IPS-18a (cell line): ENCODE results near the gene PRKCZ.

Source experiments
- H3K27ac ChIP-seq: one replicate; pipeline ENCODE4 v1.5.1; 2013; ENCODE audit warnings: low read length
- H3K27me3 ChIP-seq: one replicate; pipeline ENCODE4 v1.6.1; 2013; ENCODE audit warnings: mild to moderate bottlenecking, low read length; ENCODE audit not compliant: control insufficient read depth, insufficient read depth
- H3K36me3 ChIP-seq: one replicate; pipeline ENCODE4 v1.6.1; 2013; ENCODE audit warnings: low read depth, low read length; ENCODE audit not compliant: control insufficient read depth
- H3K4me1 ChIP-seq: one replicate; pipeline ENCODE4 v1.6.1; 2013; ENCODE audit warnings: low read depth, low read length; ENCODE audit not compliant: control insufficient read depth
- H3K4me3 ChIP-seq: one replicate; pipeline ENCODE4 v1.5.1; 2013; ENCODE audit warnings: low read length
- H3K9ac ChIP-seq: one replicate; pipeline ENCODE4 v1.6.1; 2013; ENCODE audit warnings: mild to moderate bottlenecking, low read length, moderate library complexity
- H3K9me3 ChIP-seq: one replicate; pipeline ENCODE4 v1.6.1; 2013; ENCODE audit warnings: low read depth, low read length; ENCODE audit not compliant: control insufficient read depth

PRKCZ gene

DNA sequence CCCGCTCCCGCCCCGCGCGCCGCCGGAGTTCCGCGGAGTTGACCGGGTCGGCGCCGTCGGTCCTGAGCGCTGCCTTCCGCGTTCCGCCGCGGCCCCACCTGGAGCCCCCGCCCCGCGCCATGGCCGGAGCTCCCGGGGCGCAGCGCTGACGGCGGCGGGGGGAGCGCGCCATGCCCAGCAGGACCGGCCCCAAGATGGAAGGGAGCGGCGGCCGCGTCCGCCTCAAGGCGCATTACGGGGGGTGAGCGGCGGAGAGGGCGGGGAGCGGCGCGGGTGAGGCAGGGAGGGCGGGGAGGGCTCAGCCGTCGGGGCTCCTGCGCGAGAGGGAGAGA lies 216 bp downstream of the PRKCZ start:
- Histone ChIP-seq H3K27me3 (peaks cover 39% of the 10 kb centered on the region), H3K4me3 (peak overlapping the region; percentile 73), H3K27ac (no peak overlapping the region), H3K36me3 (no peaks in the 10 kb centered on the region), H3K9me3 (no peaks in the 10 kb centered on the region), H3K4me1 (peaks cover 14% of the 10 kb centered on the region), H3K9ac (peak overlapping the region; percentile 28)

DNA sequence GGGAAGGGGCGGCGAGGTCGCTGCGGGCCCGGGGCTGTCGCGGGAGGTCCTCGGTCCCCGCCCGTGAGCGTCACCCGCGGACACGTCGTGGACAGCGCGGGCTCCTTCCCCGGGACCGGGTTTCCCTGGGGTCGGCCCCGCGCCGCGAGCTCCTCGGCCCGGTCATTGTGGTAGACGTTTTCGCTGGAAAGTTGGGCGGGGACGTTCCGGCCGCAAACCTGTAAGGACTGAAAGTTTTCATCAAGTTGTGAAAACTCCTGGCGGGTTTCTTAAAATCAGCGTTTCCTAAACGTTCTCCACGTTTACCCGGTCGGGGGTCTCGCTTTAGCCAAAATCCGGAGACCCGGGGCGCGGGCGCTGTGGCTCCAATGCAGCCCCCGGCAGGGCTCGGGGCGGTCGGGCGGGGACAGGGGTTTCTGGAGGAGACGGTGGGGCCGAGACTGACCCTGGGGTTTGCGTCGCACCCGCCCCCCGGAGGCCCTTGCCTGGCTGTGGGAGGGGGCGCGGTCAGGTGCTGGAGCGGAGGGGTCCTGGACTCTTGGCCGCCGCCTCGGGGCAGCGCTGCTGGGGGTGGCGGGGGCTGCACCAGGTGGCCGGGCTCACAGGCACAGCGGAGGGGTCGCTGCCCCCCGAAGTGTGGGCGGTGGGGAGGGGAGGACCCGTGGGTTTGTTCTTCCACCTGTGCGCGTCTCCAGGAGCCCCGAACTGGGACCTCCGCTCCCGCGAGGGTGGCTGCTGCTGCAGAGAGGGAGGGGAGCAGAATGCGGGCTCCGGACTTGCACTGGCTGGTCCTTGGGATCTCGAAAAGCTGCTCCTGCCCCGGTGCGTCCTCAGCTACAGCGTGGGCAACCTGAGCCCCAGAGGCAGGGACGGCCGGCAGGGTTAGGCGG lies 827 bp downstream of the PRKCZ start:
- peaks cover 14% of the 10 kb centered on the region for H3K4me1 ChIP-seq
- peaks cover 33% of the 10 kb centered on the region for H3K27me3 ChIP-seq
- H3K9ac ChIP-seq: peak overlapping the region; percentile 28

DNA sequence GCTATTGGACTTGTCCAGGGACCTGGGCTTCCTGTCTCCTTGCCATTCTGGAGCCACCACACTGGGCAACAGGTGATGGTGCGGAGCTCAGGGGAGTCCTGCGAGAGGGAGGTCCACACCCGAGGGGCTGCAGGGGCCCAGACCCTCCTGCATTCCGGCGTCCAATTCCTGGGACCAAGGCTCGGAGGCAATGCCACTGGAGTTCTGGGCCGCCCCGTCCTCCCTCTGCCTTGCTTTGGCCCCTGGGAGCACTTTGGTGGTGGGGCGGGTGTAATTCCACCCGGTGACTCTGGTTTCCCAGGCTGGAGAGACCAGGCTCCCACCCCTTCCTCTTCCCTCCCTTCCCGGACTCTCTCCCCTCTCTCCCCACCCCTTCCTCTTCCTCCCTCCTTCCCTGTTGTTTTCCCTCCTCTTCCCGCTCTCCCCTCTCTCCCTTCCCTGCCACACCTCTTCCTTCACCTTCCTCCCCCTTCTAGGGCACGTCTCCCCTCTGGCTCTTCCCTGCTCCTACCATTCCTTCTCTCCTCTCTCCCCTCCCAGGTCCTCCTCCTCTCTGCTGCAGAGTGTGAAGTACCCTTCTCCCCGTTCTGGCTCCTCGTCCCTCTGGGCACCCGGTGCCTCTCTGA lies 2.0 kb downstream of the PRKCZ start:
- Histone ChIP-seq H3K4me3 (no peak overlapping the region), H3K27me3 (peaks cover 32% of the 10 kb centered on the region), H3K4me1 (peaks cover 10% of the 10 kb centered on the region), H3K36me3 (peaks cover 3% of the 10 kb centered on the region), H3K27ac (no peak overlapping the region), H3K9ac (no peak overlapping the region), H3K9me3 (no peaks in the 10 kb centered on the region)

More for the DNA sequence above, 827 bp downstream of the PRKCZ start:
- Histone ChIP-seq H3K4me3 (peak overlapping the region; percentile 73), H3K27ac (no peak overlapping the region), H3K36me3 (no peaks in the 10 kb centered on the region), H3K9me3 (no peaks in the 10 kb centered on the region)

DNA sequence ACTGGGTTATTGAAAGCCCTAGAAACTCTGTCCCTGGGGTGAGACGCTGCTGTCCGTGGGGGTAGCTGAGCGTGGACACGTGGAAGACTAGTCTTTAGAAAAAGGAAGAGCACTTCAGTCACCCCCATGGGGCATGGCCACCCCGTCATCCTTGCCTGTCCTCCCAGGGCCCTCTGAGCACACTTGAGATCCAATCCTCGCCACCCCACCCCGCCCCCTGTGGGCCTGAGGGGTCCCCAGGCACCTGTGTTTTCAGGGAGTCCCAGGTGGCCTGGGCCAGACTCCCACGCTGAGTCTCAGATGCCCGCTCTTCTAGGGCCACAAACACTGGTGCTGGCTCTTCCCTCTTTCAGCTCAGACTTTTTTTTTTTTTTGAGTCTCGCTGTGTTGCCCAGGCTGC lies 2.5 kb downstream of the PRKCZ start:
- H3K27me3 ChIP-seq: peaks cover 31% of the 10 kb centered on the region
- H3K9ac ChIP-seq: no peak overlapping the region
- H3K4me1 ChIP-seq: peaks cover 5% of the 10 kb centered on the region
- H3K27ac ChIP-seq: no peak overlapping the region
- H3K36me3 ChIP-seq: peaks cover 3% of the 10 kb centered on the region
- H3K4me3 ChIP-seq: no peak overlapping the region
- no peaks in the 10 kb centered on the region for H3K9me3 ChIP-seq

DNA sequence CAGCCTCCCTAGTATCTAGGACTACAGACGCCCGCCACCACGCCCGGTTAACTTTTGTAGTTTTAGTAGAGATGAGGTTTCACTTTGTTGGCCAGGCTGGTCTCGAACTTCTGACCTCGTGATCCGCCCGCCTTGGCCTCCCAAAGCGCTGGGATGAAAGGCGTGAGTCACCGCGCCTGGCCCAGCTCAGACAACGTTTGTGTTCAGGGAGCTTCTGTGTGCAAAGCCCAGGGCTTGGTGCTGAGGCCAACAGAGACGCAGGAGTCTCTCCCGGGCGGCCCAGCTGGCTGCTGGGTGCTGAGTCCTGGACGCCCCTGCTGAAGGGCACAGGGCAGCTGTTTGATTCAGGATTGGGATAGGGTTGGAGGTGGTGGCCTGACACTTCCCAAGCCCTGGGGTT lies 3.0 kb downstream of the PRKCZ start:
- Histone ChIP-seq H3K4me1 (peaks cover 1% of the 10 kb centered on the region), H3K9ac (no peak overlapping the region), H3K27me3 (peaks cover 27% of the 10 kb centered on the region), H3K9me3 (no peaks in the 10 kb centered on the region), H3K27ac (no peak overlapping the region), H3K4me3 (no peak overlapping the region), H3K36me3 (peaks cover 3% of the 10 kb centered on the region)

DNA sequence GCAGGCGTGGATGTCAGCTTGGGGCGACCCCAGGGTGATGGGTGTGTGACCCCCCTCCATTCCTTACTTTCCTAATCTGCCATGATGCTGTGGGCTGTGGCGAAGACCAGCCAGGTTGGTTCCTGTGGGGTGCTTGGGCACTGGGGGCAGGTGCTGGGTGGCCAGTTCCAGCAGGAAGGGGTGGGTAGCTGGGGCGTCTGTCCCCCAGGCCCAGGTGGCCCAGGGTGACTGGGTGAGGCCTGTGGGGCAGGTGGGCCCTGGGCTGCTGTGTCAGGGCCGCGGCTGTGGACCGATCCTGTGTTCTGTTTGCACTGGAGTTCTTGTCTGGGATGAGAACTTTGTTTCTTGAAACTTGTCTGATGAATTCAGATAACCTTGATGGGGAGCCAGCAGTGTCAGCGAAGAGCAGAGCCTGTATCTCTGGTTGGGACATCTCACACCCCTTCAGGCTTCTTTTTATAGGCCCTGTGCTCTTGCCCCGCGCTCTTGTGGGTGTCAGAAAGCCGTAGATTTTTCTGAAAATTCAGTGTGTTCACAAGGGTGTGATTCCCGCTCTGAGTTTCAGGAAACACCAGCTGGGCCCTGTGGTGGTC lies 3.7 kb downstream of the PRKCZ start:
- H3K27ac ChIP-seq: no peak overlapping the region

DNA sequence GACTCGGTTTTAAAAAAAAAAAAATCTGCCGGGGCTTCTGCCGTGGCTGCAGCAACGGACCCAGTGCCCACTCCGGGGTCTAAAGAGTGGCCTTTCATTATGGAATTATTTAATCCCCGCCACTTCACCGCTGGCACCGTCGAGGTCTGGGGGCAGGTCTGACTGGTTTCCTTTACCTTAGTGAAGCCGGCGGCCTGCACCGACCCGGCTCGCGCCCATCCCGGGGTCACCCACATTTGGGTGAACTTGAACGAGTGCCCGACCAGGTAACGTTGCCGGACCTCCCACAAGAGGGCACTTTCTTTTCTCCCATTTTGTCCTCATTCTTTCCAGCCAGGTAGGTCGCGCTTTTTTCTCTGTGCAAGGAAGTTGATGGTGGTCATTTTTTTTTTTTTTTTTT lies 4.3 kb downstream of the PRKCZ start:
- H3K4me1 ChIP-seq: no peaks in the 10 kb centered on the region
- no peaks in the 10 kb centered on the region for H3K9me3 ChIP-seq
- peaks cover 3% of the 10 kb centered on the region for H3K36me3 ChIP-seq
- H3K4me3 ChIP-seq: no peak overlapping the region
- H3K9ac ChIP-seq: no peak overlapping the region
- H3K27me3 ChIP-seq: peaks cover 22% of the 10 kb centered on the region
- no peak overlapping the region for H3K27ac ChIP-seq

More for the DNA sequence above, 3.7 kb downstream of the PRKCZ start:
- Histone ChIP-seq H3K4me3 (no peak overlapping the region), H3K9ac (no peak overlapping the region), H3K4me1 (no peaks in the 10 kb centered on the region), H3K9me3 (no peaks in the 10 kb centered on the region), H3K36me3 (peaks cover 3% of the 10 kb centered on the region), H3K27me3 (peaks cover 23% of the 10 kb centered on the region)

DNA sequence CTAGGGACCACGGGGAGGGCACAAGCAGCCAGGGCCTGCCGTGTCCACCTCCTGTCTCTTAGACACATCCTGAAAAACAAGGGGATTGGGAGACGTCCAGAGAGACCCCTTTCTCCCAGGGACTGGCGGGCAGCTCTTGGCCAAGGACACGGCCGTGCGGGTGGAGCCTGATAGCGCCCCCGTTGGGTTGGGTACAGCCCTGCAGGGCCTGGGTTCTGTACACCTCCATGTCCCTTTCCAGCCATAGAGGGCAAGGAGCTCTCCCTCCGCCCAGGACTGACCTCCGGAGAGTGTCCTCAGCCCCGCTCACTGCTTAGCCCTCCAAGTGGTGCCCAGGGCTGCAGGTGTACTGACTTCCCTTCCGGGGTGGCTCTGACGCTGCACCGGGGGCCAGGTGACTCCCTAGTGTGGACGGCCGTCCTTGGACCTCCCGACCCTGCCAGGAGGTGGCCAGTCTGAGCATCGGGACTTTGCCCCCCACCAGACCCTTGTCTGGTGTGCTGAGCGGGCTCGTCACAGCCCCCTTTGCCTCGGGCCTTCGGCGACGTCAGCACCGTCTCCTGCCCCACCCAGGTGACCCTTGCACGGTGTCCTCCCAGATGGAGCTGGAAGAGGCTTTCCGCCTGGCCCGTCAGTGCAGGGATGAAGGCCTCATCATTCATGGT lies 5.8 kb downstream of the PRKCZ start:
- no peak overlapping the region for H3K27ac ChIP-seq
- H3K27me3 ChIP-seq: peaks cover 14% of the 10 kb centered on the region
- H3K36me3 ChIP-seq: peaks cover 7% of the 10 kb centered on the region
- H3K9ac ChIP-seq: no peak overlapping the region
- H3K9me3 ChIP-seq: no peaks in the 10 kb centered on the region
- H3K4me3 ChIP-seq: no peak overlapping the region
- H3K4me1 ChIP-seq: no peaks in the 10 kb centered on the region

DNA sequence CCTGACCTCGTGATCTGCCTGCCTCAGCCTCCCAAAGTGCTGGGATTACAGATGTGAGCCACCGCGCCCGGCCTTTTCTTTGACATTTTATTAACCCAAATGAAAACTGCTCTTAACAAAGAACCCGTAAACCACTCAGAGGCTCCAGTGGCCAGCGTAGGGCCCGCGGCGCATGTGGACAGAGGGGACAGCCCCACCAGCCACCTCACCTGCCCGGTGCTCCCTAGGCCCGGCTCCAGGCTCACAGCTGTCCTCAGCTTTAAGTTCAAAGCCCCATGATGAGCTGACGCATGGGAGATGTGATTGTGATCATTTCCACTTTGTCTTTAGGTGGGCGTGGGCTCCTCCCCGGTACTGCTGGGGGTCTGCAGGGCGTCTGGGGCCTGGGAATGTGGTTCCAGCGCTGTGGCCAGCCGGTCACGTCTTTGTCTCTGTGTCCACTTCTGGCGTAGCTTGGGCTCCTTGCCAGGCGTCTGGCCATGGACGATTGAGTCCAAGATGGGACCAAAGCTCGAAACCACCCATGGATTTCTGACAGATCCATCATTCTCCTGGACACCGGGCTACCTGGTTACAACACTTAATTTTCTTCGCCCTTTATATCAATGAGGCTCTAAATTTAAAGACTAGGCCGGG lies 6.9 kb downstream of the PRKCZ start:
- Histone ChIP-seq H3K36me3 (peaks cover 7% of the 10 kb centered on the region), H3K27me3 (peaks cover 3% of the 10 kb centered on the region), H3K9ac (no peak overlapping the region), H3K9me3 (no peaks in the 10 kb centered on the region), H3K27ac (no peak overlapping the region), H3K4me1 (no peaks in the 10 kb centered on the region), H3K4me3 (no peak overlapping the region)

DNA sequence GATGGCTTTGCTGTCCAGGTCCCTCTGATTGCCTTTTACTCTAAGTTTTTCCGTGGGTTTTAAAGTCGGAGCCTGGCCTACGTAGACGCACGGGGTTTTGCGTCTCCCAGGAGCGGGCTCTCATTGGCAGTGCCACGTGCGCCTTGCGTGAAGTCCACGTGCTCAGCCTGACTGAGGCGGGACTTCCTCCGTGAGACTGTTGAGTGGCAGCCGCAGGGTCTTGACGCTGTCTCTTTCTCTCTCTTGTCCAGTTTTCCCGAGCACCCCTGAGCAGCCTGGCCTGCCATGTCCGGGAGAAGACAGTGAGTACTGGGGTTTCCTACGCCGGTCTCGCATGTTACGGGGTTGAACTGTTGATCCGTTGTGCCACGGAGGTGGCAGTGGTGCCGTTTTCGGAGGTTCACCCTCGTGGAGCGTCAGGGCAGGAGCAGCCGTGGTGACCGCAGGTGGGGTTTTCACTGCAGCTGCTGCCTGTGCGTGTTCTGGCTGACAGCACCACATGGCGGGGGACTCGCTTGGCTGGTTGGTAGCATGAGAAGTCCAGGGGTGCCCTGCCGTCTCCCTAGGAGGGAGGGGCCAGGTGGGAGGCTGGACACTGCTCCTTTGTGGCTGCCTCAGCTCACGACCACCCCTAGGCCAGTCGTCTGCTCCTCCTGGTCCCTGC lies 9.2 kb downstream of the PRKCZ start:
- no peaks in the 10 kb centered on the region for H3K4me1 ChIP-seq
- no peak overlapping the region for H3K27ac ChIP-seq
- H3K36me3 ChIP-seq: peaks cover 7% of the 10 kb centered on the region
- H3K27me3 ChIP-seq: no peaks in the 10 kb centered on the region
- no peaks in the 10 kb centered on the region for H3K9me3 ChIP-seq
- H3K4me3 ChIP-seq: no peak overlapping the region
- H3K9ac ChIP-seq: no peak overlapping the region

DNA sequence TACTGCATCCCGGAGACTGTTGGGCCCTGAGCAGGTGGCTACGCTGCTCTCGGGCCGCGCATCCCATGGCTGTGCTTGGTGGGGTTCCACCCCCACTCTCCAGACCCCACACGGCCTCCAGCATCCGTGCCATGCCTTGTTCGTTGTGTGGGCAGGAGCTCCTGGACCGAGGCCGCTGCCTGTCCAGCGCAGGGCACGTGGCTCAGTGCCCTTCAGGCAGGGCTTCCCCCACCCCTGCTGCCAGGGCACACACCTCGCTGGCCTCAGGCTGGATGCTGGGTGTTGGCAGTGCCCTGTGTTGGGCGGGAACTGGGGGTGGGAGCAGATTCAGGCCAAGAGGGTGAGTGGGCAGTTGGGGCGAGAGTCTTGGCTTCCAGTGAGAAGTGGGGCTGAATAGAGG lies 9.9 kb downstream of the PRKCZ start:
- Histone ChIP-seq H3K36me3 (peaks cover 7% of the 10 kb centered on the region), H3K27me3 (no peaks in the 10 kb centered on the region), H3K9me3 (no peaks in the 10 kb centered on the region), H3K9ac (no peak overlapping the region), H3K4me1 (no peaks in the 10 kb centered on the region), H3K4me3 (no peak overlapping the region), H3K27ac (no peak overlapping the region)
